Measurements from ENCODE around the gene NEDD4.

DNA sequence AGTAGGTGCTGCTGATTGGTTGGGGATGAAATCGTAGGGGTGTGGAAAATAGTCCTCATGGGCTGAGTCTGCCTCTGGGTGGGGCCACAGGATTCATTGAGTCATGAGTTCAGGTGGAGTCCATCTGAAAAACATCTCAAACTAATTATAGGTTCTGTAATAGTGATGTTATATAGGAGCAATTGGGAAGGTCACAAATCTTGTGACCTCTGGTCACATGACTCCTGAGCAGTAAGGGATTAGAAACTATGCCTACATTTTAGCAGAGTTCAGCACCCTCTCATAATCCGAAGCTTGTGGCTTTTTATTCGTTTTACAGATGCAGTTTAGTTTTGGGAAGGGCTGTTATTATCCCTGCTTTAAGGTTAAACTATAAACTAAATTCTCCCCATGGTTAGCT lies 22.9 kb upstream of the NEDD4 start:
- TF ChIP-seq, protein P1, sequence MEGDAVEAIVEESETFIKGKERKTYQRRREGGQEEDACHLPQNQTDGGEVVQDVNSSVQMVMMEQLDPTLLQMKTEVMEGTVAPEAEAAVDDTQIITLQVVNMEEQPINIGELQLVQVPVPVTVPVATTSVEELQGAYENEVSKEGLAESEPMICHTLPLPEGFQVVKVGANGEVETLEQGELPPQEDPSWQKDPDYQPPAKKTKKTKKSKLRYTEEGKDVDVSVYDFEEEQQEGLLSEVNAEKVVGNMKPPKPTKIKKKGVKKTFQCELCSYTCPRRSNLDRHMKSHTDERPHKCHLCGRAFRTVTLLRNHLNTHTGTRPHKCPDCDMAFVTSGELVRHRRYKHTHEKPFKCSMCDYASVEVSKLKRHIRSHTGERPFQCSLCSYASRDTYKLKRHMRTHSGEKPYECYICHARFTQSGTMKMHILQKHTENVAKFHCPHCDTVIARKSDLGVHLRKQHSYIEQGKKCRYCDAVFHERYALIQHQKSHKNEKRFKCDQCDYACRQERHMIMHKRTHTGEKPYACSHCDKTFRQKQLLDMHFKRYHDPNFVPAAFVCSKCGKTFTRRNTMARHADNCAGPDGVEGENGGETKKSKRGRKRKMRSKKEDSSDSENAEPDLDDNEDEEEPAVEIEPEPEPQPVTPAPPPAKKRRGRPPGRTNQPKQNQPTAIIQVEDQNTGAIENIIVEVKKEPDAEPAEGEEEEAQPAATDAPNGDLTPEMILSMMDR (IDR thresholded peaks at IDR 0.05; ENCODE audit: low read length), result no peak
- no peak for TF ChIP-seq EZH2 (IDR thresholded peaks at IDR 0.05; ENCODE audit: borderline replicate concordance, low read length)

Data from OCI-LY1 (cell line).